Stimulated activated CD4-positive, alpha-beta T cell treated with anti-CD3 and anti-CD28 coated beads, TNF-alpha, amount 100 ng/mL, for 48 hours (primary cell): Measurements from ENCODE around the gene KCTD21.

Experiments
- DNase-seq, 3 donors: peaks; one replicate each; pipeline ENCODE4 v3.0.0-alpha.2; 2020; ENCODE audit warnings: low read depth in 3 of 3

The KCTD21 gene

GRCh38 chr11:78140392-78141077, 47.9 kb downstream of the KCTD21 start:
- no peak for DNase-seq

DNA sequence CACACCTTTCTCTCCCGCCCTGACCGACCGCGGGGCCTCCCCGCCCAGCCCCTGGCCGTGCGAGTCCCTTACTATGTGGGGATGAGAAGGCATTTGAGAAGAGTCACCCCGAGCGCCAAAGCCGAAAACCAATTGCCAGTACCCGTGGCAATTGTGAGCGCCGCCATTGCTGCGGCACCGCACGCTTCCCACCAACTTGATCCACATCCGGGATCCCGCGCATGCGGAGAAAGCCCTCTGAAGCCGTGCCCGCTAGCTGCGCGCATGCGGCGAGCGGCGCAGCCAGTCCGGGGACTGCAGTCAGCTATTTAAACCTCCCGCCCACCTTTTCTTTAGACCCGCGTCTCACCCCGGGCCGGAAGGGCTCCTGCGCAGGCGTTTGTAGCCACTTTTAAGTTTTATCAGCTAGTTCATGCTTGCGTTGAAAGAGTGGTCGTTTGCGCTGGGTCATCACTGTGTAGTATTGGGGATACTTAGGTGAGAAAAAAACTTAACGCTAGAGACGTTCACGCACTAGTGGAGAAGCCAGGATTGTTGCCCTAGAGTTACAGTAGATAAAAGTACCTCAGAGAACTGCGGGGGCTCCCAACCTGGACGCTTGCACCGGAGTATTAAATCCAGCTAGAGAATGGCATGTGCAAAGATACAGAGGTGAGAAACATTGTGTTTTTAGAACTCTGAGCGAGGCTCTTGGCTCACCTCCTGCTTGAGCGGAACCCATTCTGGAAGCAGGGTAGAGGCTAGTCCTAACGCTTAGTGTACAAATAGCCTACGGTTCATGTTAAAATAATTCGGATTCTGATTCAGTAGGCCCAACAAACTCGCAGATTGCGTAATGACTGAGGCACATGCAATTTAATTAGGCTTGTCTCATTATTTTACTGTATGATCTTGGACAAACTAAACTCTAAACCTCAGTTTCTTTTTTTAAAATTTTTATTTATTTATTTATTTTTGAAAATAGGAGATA, 48.7 kb downstream of the KCTD21 start, which contains the start of gene ALG8:
Gene ALG8 (minus strand): TSS at position 205 of the 970 bp plus-strand sequence. CDS start 38 bp downstream, at position 167.
- peak; percentile 90 to 96 (median 94) for DNase-seq

DNA sequence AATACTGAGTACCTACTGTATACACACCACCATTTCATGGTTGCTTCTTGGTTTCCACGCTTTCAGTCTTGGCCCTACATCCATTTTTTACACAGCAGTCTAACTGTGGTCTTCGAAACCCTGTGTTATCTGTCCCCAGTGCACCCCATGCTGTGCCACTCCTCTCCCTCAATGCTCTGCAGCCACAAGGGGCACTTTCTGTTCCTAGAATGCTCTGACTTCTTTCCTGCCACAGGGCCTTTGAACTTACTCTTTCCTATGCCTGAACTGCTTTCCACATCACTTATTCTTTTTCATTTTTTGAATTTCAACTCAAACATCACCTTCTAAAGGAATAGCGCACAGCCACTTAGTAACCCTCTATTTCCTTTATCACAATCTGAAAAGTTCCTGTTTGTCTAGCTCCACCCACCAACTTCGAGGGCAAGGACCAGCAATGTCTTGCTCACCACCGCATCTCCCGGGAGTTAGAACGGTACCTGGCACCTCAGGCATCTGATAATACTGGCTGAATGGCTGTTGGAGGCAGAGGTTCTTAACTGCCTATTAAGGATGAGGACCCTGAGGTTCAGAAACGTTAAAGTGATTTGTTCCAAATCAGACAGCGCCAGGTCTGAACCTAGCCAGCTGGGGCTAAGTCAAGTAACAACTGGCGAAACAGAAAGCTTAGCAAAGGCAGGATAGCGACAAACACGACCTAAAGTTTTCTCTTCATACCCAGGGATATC, 49.6 kb downstream of the KCTD21 start:
- peak in 1 of 3 donors; percentile 47 for DNase-seq

GRCh38 chr11:78138291-78138690, 50.1 kb downstream of the KCTD21 start:
- DNase-seq, result no peak

- DNase-seq, result no peak
These were observed 56.0 kb downstream of the KCTD21 start for GRCh38 chr11:78132475-78132874.

GRCh38 chr11:78131956-78132355, 56.5 kb downstream of the KCTD21 start:
- no peak for DNase-seq

DNA sequence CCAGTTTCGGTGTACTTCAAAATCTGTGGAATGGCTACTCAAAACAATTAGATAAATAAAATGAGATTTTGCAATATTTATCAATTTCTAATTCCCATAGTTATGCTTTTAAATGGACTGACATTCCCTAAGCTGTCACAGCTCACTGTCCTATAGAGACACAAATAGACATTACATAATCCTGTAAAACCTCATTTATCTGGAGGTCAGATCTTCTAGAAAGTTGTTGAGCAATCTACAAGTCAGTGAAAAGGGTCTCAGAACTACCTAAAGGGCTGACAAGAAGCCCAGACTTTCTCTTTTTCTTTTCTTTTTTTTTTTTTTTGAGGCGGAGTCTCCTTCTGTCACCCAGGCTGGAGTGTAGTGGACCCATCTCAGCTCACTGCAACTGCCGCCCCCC, 61.0 kb downstream of the KCTD21 start:
- no peak for DNase-seq
